SK-N-SH treated with all-trans-retinoic acid at 6 μM for 48 hours (cell line): ENCODE results near the gene PLAA.

Source experiments
- ATAC-seq: fragments of 200-7000 bp; cut with Tn5 transposase; 3 replicates; pipeline ENCODE4 v1.9.1; 2020; ENCODE audit warnings: mild to moderate bottlenecking, moderate library complexity
- ARNTL ChIP-seq: fragments of 450-650 bp; formaldehyde crosslinking; IDR thresholded peaks from 2 replicates; pipeline ENCODE4 v1.5.0; 2020; ENCODE audit warnings: low read depth, mild to moderate bottlenecking, moderate library complexity, borderline replicate concordance
- CREB5 ChIP-seq: fragments of 250-450 bp; sonication (Bioruptor Pico); IDR thresholded peaks from 2 replicates; pipeline ENCODE4 v1.5.1; 2020; ENCODE audit warnings: low read depth, mild to moderate bottlenecking, moderate library complexity
- CSDC2 ChIP-seq: fragments of 250-450 bp; sonication (Bioruptor Pico); IDR thresholded peaks from 2 replicates; pipeline ENCODE4 v1.5.0; 2020; ENCODE audit warnings: mild to moderate bottlenecking, moderate library complexity
- CSRNP3 ChIP-seq: fragments of 250-450 bp; sonication (Bioruptor Pico); IDR thresholded peaks from 2 replicates; pipeline ENCODE4 v1.5.1; 2021; ENCODE audit warnings: mild to moderate bottlenecking, moderate library complexity
- ESRRG ChIP-seq: fragments of 250-450 bp; sonication (Bioruptor Pico); IDR thresholded peaks from 2 replicates; pipeline ENCODE4 v1.6.1; 2021; ENCODE audit warnings: mild to moderate bottlenecking
- ISL1 ChIP-seq: fragments of 250-450 bp; sonication (Bioruptor Pico); IDR thresholded peaks from 2 replicates; pipeline ENCODE4 v2.1.2; 2022; ENCODE audit warnings: mild to moderate bottlenecking, moderate library complexity
- PATZ1 ChIP-seq: fragments of 250-450 bp; sonication (Bioruptor Pico); IDR thresholded peaks from 2 replicates; pipeline ENCODE4 v1.8.0; 2020; ENCODE audit warnings: mild to moderate bottlenecking, moderate library complexity, borderline replicate concordance
- POU6F1 ChIP-seq: fragments of 250-450 bp; sonication (Bioruptor Pico); IDR thresholded peaks from 2 replicates; pipeline ENCODE4 v1.8.0; 2021; ENCODE audit warnings: low read depth, mild to moderate bottlenecking, moderate library complexity, borderline replicate concordance
- PPARA ChIP-seq: fragments of 250-450 bp; sonication (Bioruptor Pico); IDR thresholded peaks from 2 replicates; pipeline ENCODE4 v1.5.0; 2020; ENCODE audit warnings: mild to moderate bottlenecking, borderline replicate concordance
- RARB ChIP-seq: fragments of 250-450 bp; sonication (Bioruptor Pico); IDR thresholded peaks from 2 replicates; pipeline ENCODE4 v1.8.0; 2021; ENCODE audit warnings: mild to moderate bottlenecking, moderate library complexity
- TCF4 ChIP-seq: fragments of 250-450 bp; sonication (Bioruptor Pico); IDR thresholded peaks from 2 replicates; pipeline ENCODE4 v1.8.0; 2021; ENCODE audit warnings: mild to moderate bottlenecking, moderate library complexity, borderline replicate concordance
- TOX ChIP-seq: fragments of 250-450 bp; sonication (Bioruptor Pico); IDR thresholded peaks from 2 replicates; pipeline ENCODE4 v1.8.0; 2021; ENCODE audit warnings: mild to moderate bottlenecking, moderate library complexity, borderline replicate concordance
- TSHZ2 ChIP-seq: fragments of 250-450 bp; sonication (Bioruptor Pico); IDR thresholded peaks from 2 replicates; pipeline ENCODE4 v1.5.0; 2020; ENCODE audit warnings: mild to moderate bottlenecking, moderate library complexity
- ZC3H10 ChIP-seq: fragments of 250-450 bp; sonication (Bioruptor Pico); IDR thresholded peaks from 2 replicates; pipeline ENCODE4 v1.5.1; 2021; ENCODE audit warnings: mild to moderate bottlenecking, moderate library complexity
- ZFP30 ChIP-seq: fragments of 450-650 bp; formaldehyde crosslinking; IDR thresholded peaks from 2 replicates; pipeline ENCODE4 v1.5.0; 2022; ENCODE audit warnings: mild to moderate bottlenecking, moderate library complexity
- ZNF565 ChIP-seq: fragments of 450-650 bp; formaldehyde crosslinking; conservative IDR thresholded peaks from 2 replicates; pipeline ENCODE4 v1.5.0; 2020; ENCODE audit warnings: low read depth, mild to moderate bottlenecking, moderate library complexity
- ZNF70 ChIP-seq: fragments of 450-650 bp; formaldehyde crosslinking; IDR thresholded peaks from 2 replicates; pipeline ENCODE4 v1.5.0; 2020; ENCODE audit warnings: mild to moderate bottlenecking, moderate library complexity
- ZNF8 ChIP-seq: fragments of 450-650 bp; formaldehyde crosslinking; IDR thresholded peaks from 2 replicates; pipeline ENCODE4 v1.5.0; 2020; ENCODE audit warnings: mild to moderate bottlenecking, moderate library complexity

The PLAA gene

GRCh38 chr9:26904070-26904469, 43.0 kb downstream of the PLAA start:
- TF ChIP-seq CSRNP3 (no peak), POU6F1 (CRISPR knock-in tag) (no peak), CREB5 (no peak), ARNTL (CRISPR knock-in tag) (no peak), RARB (CRISPR knock-in tag) (no peak), ZC3H10 (no peak), ESRRG (CRISPR knock-in tag) (no peak), ZNF8 (CRISPR knock-in tag) (no peak), CSDC2 (CRISPR knock-in tag) (no peak), PPARA (CRISPR knock-in tag) (no peak), PATZ1 (no peak), ZFP30 (CRISPR knock-in tag) (no peak), ISL1 (CRISPR knock-in tag) (no peak), ZNF565 (no peak), TSHZ2 (CRISPR knock-in tag) (no peak), TOX (CRISPR knock-in tag) (no peak)
- ATAC-seq, result no peak

- TF ChIP-seq ZNF565 (no peak), CSDC2 (CRISPR knock-in tag) (no peak), TCF4 (CRISPR knock-in tag) (no peak), CSRNP3 (no peak), ZNF70 (CRISPR knock-in tag) (no peak), PATZ1 (no peak)
- TF ChIP-seq, all 23 proteins: peak for 0
- ATAC-seq, result no peak
These were observed 53.9 kb downstream of the PLAA start for GRCh38 chr9:26893030-26893676.
